K562 (cell line): ENCODE measurements around the gene TMPRSS9. TPM values are rescaled to one million over a fixed set of nuclear protein-coding genes. Genes with fewer than 3 reads are reported as not detected.

Experiments
- ATAC-seq: fragments of 200-7000 bp; cut with Tn5 transposase; 3 replicates; pipeline ENCODE4 v1.9.1; 2020; ENCODE audit warnings: moderate library complexity
- BruUV-seq: library from RNA; stranded (reverse); fragments of 400-500 nt; replicated peaks from 2 replicates; lab custom pipeline; 2021; lab: Mats Ljungman, UMichigan
- CTCF ChIA-PET: fragments of 300-600 bp; formaldehyde crosslinking; extraction: SDS; loops from one replicate; lab custom pipeline; 2021; ENCODE audit warnings: low intra/inter-chr PET ratio; lab: Yijun Ruan, JAX
- POLR2A ChIA-PET: fragments of 300-600, 350-650 bp; sonication (Branson Sonifier 250); formaldehyde crosslinking; extraction: SDS; loops from one replicate; lab custom pipeline; 2021; ENCODE audit warnings: antibody characterized with exemption, inconsistent platforms; lab: Yijun Ruan, JAX
- DNase-seq, 4 experiments: peaks; one replicate each; pipeline versions ENCODE4 v3.0.0 to v3.0.0-alpha.2; 2011 to 2018; ENCODE audit warnings: low spot score in 3 of 4, mixed read lengths in 3 of 4; ENCODE audit errors: extremely low read depth in 1 of 4
- FAIRE-seq: peaks from 2 replicates; lab custom pipeline; 2011; peaks lifted over from hg19 to GRCh38; lab: Jason Lieb, UNC
- H2AFZ ChIP-seq: 2 replicates; pipeline ENCODE4 v1.6.0; 2011; ENCODE audit warnings: low read depth, low read length, control low read depth, inconsistent platforms
- H3K27ac ChIP-seq: fragments of 200-600 bp; 3 replicates; pipeline ENCODE4 v1.8.0; 2011; ENCODE audit warnings: low read depth, mild to moderate bottlenecking, control low read depth, inconsistent platforms, low read length, moderate library complexity, mixed read lengths; ENCODE audit errors: extremely low read depth
- H3K27me3 ChIP-seq, 2 experiments: fragments of 300-600 bp in 1 of 2; 2 replicates in 1 of 2; 3 replicates in 1 of 2; pipeline versions ENCODE4 v1.6.0 to v1.8.0; 2011; ENCODE audit warnings: inconsistent platforms in 2 of 2, low read length in 2 of 2, mild to moderate bottlenecking in 1 of 2, mixed read lengths in 1 of 2, moderate library complexity in 1 of 2; ENCODE audit not compliant: control insufficient read depth in 2 of 2, insufficient read depth in 2 of 2
- H3K36me3 ChIP-seq: fragments of 300-600 bp; 3 replicates; pipeline ENCODE4 v1.8.0; 2011; ENCODE audit warnings: mild to moderate bottlenecking, low read length, inconsistent platforms; ENCODE audit not compliant: control insufficient read depth, insufficient read depth
- H3K4me1 ChIP-seq, 2 experiments: fragments of 200-600 bp in 1 of 2; replicated peaks in 1 of 2; 2 replicates in 1 of 2; 3 replicates in 1 of 2; pipeline versions ENCODE4 v1.5.1 to v1.8.0; 2011; ENCODE audit warnings: inconsistent platforms in 2 of 2, low read length in 2 of 2, mild to moderate bottlenecking in 1 of 2, mixed read lengths in 1 of 2, moderate library complexity in 1 of 2; ENCODE audit not compliant: control insufficient read depth in 2 of 2, insufficient read depth in 2 of 2
- H3K4me2 ChIP-seq: 2 replicates; pipeline ENCODE4 v1.6.1; 2011; ENCODE audit warnings: low read length, control low read depth, inconsistent platforms, mixed read lengths; ENCODE audit not compliant: insufficient read depth
- H3K4me3 ChIP-seq: fragments of 200-600 bp; sonication (generic), shearing (Covaris generic); 2 replicates; pipeline ENCODE4 v1.5.1; 2016; ENCODE audit warnings: control low read depth, inconsistent platforms
- H3K79me2 ChIP-seq: fragments of 200-600 bp; 3 replicates; pipeline ENCODE4 v1.8.0; 2011; ENCODE audit warnings: low read length, inconsistent platforms; ENCODE audit not compliant: control insufficient read depth, insufficient read depth
- H3K9ac ChIP-seq, 2 experiments: 2 replicates each; pipeline versions ENCODE4 v1.6.0 to v1.6.1; 2011; ENCODE audit warnings: low read depth in 2 of 2, low read length in 2 of 2, control low read depth in 1 of 2, inconsistent platforms in 1 of 2, mild to moderate bottlenecking in 1 of 2, mixed read lengths in 1 of 2; ENCODE audit not compliant: insufficient read depth in 1 of 2
- H3K9me1 ChIP-seq: one replicate; pipeline ENCODE4 v1.6.0; 2011; ENCODE audit warnings: inconsistent platforms, mild to moderate bottlenecking, low read length, moderate library complexity; ENCODE audit not compliant: control insufficient read depth, insufficient read depth
- H3K9me3 ChIP-seq: replicated peaks from 2 replicates; pipeline ENCODE4 v1.5.1; 2011; ENCODE audit warnings: low read depth, low read length, inconsistent platforms; ENCODE audit not compliant: control insufficient read depth, insufficient read depth
- H4K20me1 ChIP-seq: replicated peaks from 2 replicates; pipeline ENCODE4 v1.6.1; 2011; ENCODE audit warnings: low read length, inconsistent platforms, mixed read lengths; ENCODE audit not compliant: control insufficient read depth, insufficient read depth
- EZH2 ChIP-seq: IDR thresholded peaks from 2 replicates; pipeline ENCODE4 v1.6.1; 2012; ENCODE audit warnings: low read depth, mild to moderate bottlenecking, inconsistent platforms, low read length, borderline replicate concordance
- HCFC1 ChIP-seq: IDR thresholded peaks from 2 replicates; pipeline ENCODE4 v1.6.1; 2012; ENCODE audit warnings: low read depth, low read length, improper control_type of control experiment
- PTRF ChIP-seq: fragments of 450-650 bp; IDR thresholded peaks from 2 replicates; pipeline ENCODE4 v1.6.1; 2016; ENCODE audit warnings: mild to moderate bottlenecking, missing genetic modification characterization, missing compliant biosample characterization
- ZBTB43 ChIP-seq: sonication (generic); formaldehyde crosslinking; IDR thresholded peaks from 2 replicates; pipeline ENCODE4 v1.8.0; 2023; ENCODE audit warnings: mild to moderate bottlenecking, missing genetic modification reagents
- ZNF143 ChIP-seq: sonication (generic); formaldehyde crosslinking; IDR thresholded peaks from 2 replicates; pipeline ENCODE4 v1.9.0; 2022; ENCODE audit warnings: mild to moderate bottlenecking, missing genetic modification reagents
- ZNF24 ChIP-seq: fragments of 450-650 bp; IDR thresholded peaks from 2 replicates; pipeline ENCODE4 v1.6.1; 2016
- ZNF347 ChIP-seq: fragments of 450-650 bp; formaldehyde crosslinking; IDR thresholded peaks from 2 replicates; pipeline ENCODE4 v1.4.0; 2020; ENCODE audit warnings: low read depth, mild to moderate bottlenecking, moderate library complexity
- ZNF655 ChIP-seq: fragments of 250-450 bp; sonication (Bioruptor Pico); IDR thresholded peaks from 2 replicates; pipeline ENCODE4 v1.5.0; 2021
- WGBS: fragments of 100-300 bp; shearing (Covaris generic); methylation state at CpG from one replicate; pipeline ENCODE4 v1.1.6; 2016; ENCODE audit warnings: low coverage, mixed read lengths; ENCODE audit not compliant: insufficient coverage; ENCODE audit errors: missing lambda C conversion rate; 5-methylcytosine and 5-hydroxymethylcytosine counted together
- in situ Hi-C: fragments of 300-500 bp; cut with MboI; formaldehyde crosslinking; loops from 4 replicates; pipeline ENCODE4 v1.15.0; 2018; ENCODE audit warnings: inconsistent platforms, mixed read lengths
- intact Hi-C: fragments of 100-400 bp; cut with micrococcal nuclease; formaldehyde crosslinking; loops from 2 replicates; pipeline ENCODE4 v1.14.2; 2022
- polyA plus RNA-seq, 8 experiments: library from polyadenylated mRNA; depleted of rRNA in 4 of 8; stranded (reverse) in 5 of 8; unstranded in 3 of 8; fragments of >200 nt; fragmentation: Nextera tagmentation in 2 of 8; fragmentation: Illumina TruSeq in 1 of 8; extraction: Ambion mirVana in 2 of 8; extraction: Trizol in 1 of 8; gene quantifications; 2 replicates each; pipeline versions ENCODE4 v1.2.1 to v1.2.3, GENCODE V29; 2011 to 2014; ENCODE audit warnings: inconsistent platforms in 1 of 8, missing spikeins in 1 of 8
- total RNA-seq, 7 experiments: library from RNA; depleted of rRNA in 6 of 7; stranded (reverse); fragments of >200 nt in 6 of 7; fragmentation: Illumina TruSeq in 2 of 7; extraction: Trizol in 2 of 7; gene quantifications; 2 replicates each; pipeline versions ENCODE4 v1.2.1 to v1.2.3, GENCODE V29; 2011 to 2021; ENCODE audit warnings: low replicate concordance in 1 of 7
- TF ChIP-seq, protein P1 (sequence below): fragments of 450-650 bp; IDR thresholded peaks from one replicate; pipeline ENCODE4 v1.6.1; 2018; ENCODE audit warnings: mild to moderate bottlenecking, moderate library complexity; ENCODE audit not compliant: partially characterized antibody

Gene TMPRSS9
- total and polyA plus RNA-seq, 9 of the 15 experiments (the other 6 are each of a cell fraction or from before 2014, with no cell fraction given): 0.01 to 0.03 TPM; not detected in 7

GRCh38 chr19:2323707-2324106 is 36.4 kb upstream of the TMPRSS9 start:
- no peak overlapping the region for H3K27ac ChIP-seq
- DNase-seq: no peak
- ChIA-PET CTCF (no interaction called here), POLR2A (no interaction called here)
- no peaks in the 10 kb centered on the region for H3K27me3 ChIP-seq
- peaks cover 39% of the 10 kb centered on the region for H3K79me2 ChIP-seq
- FAIRE-seq: no peak
- H3K4me1 ChIP-seq: peaks cover 4 to 57% of the 10 kb centered on the region in 2 experiments; a peak in 3 of 5 replicates
- intact Hi-C loops: loop anchor here (10.0 kb wide), 1 partner anchor 61 kb away; no protein-coding TSS in a partner anchor
- H3K9me3 ChIP-seq: no peaks in the 10 kb centered on the region
- WGBS: 93% methylated on average over 13 of the region's 19 CpGs
- no peak for ATAC-seq
- H3K9ac ChIP-seq: no peak overlapping the region
- H3K4me3 ChIP-seq: no peak overlapping the region
- H2AFZ ChIP-seq: no peak overlapping the region
- TF ChIP-seq ZNF143 (no peak), PTRF (tag) (no peak), ZNF655 (no peak), EZH2 (no peak), ZBTB43 (CRISPR knock-in tag) (no peak), ZNF24 (no peak), HCFC1 (no peak), ZNF347 (no peak)
- TF ChIP-seq, protein P1, sequence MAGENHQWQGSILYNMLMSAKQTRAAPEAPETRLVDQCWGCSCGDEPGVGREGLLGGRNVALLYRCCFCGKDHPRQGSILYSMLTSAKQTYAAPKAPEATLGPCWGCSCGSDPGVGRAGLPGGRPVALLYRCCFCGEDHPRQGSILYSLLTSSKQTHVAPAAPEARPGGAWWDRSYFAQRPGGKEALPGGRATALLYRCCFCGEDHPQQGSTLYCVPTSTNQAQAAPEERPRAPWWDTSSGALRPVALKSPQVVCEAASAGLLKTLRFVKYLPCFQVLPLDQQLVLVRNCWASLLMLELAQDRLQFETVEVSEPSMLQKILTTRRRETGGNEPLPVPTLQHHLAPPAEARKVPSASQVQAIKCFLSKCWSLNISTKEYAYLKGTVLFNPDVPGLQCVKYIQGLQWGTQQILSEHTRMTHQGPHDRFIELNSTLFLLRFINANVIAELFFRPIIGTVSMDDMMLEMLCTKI: no peak
- no TSS peak for BruUV-seq
- no peak overlapping the region for H3K4me2 ChIP-seq
- H4K20me1 ChIP-seq: no peaks in the 10 kb centered on the region
- H3K36me3 ChIP-seq: peaks cover 60% of the 10 kb centered on the region
- H3K9me1 ChIP-seq: no peaks in the 10 kb centered on the region
- in situ Hi-C loops: no loop called here
